OCI-LY7 (cell line): ENCODE results near the gene SND1. TPM values are rescaled to one million over a fixed set of nuclear protein-coding genes. Genes with fewer than 3 reads are reported as not detected.

Source experiments
- BruUV-seq: library from RNA; stranded (reverse); fragments of 400-500 nt; replicated peaks from 2 replicates; lab custom pipeline; 2021; lab: Mats Ljungman, UMichigan
- CTCF ChIA-PET: fragments of 300-600 bp; sonication (Branson Sonifier 250); formaldehyde crosslinking; loops from one replicate; lab custom pipeline; 2022; ENCODE audit warnings: antibody characterized with exemption; ENCODE audit not compliant: unreplicated experiment; lab: Charles Lee
- POLR2A ChIA-PET: fragments of 300-600 bp; sonication (Branson Sonifier 250); formaldehyde crosslinking; loops from one replicate; lab custom pipeline; 2022; ENCODE audit warnings: antibody characterized with exemption; lab: Charles Lee
- DNase-seq: peaks from one replicate; pipeline ENCODE4 v3.0.0-alpha.2; 2015; ENCODE audit warnings: low spot score
- H2AFZ ChIP-seq: fragments of 200-600 bp; sonication (generic), shearing (Covaris generic); 2 replicates; pipeline ENCODE4 v1.6.1; 2014; ENCODE audit warnings: mild to moderate bottlenecking, antibody characterized with exemption, low read length, moderate library complexity
- H3K27ac ChIP-seq: fragments of 200-600 bp; sonication (generic); 2 replicates; pipeline ENCODE4 v1.5.1; 2014; ENCODE audit warnings: mixed run types, low read depth, mild to moderate bottlenecking, moderate library complexity, low read length, inconsistent platforms; ENCODE audit not compliant: poor library complexity, severe bottlenecking
- H3K36me3 ChIP-seq: fragments of 200-600 bp; sonication (generic); 2 replicates; pipeline ENCODE4 v1.6.1; 2014; ENCODE audit warnings: mild to moderate bottlenecking, antibody characterized with exemption, low read length, moderate library complexity, mixed read lengths; ENCODE audit not compliant: insufficient read depth
- H3K4me1 ChIP-seq: fragments of 200-600 bp; sonication (generic); 2 replicates; pipeline ENCODE4 v1.5.1; 2014; ENCODE audit warnings: mild to moderate bottlenecking, low read length; ENCODE audit not compliant: insufficient read depth, poor library complexity, severe bottlenecking
- H3K4me2 ChIP-seq: fragments of 200-600 bp; sonication (generic); 2 replicates; pipeline ENCODE4 v1.6.1; 2014; ENCODE audit warnings: mild to moderate bottlenecking, low read length
- H3K4me3 ChIP-seq: fragments of 200-600 bp; sonication (generic); 2 replicates; pipeline ENCODE4 v1.5.1; 2014; ENCODE audit warnings: mild to moderate bottlenecking, low read depth, low read length; ENCODE audit not compliant: poor library complexity, severe bottlenecking
- H3K79me2 ChIP-seq: fragments of 200-600 bp; sonication (generic); 2 replicates; pipeline ENCODE4 v1.6.1; 2016; ENCODE audit warnings: low read depth, mild to moderate bottlenecking, low read length, moderate library complexity, mixed read lengths; ENCODE audit not compliant: insufficient read depth
- H3K9me2 ChIP-seq: fragments of 200-600 bp; sonication (generic); 2 replicates; pipeline ENCODE4 v1.6.1; 2016; ENCODE audit warnings: mild to moderate bottlenecking, low read length, mixed read lengths; ENCODE audit not compliant: insufficient read depth
- H3K9me3 ChIP-seq: fragments of 200-600 bp; sonication (generic); 2 replicates; pipeline ENCODE4 v1.6.1; 2014; ENCODE audit warnings: mild to moderate bottlenecking, mixed run types, low read length, mixed read lengths
- H4K20me1 ChIP-seq: fragments of 200-600 bp; sonication (generic); 2 replicates; pipeline ENCODE4 v1.6.1; 2014; ENCODE audit warnings: mild to moderate bottlenecking, antibody characterized with exemption, low read length, moderate library complexity, mixed read lengths; ENCODE audit not compliant: insufficient read depth
- EZH2phosphoT487 ChIP-seq: fragments of 200-600 bp; sonication (generic); IDR thresholded peaks from 2 replicates; pipeline ENCODE4 v1.6.1; 2018; ENCODE audit warnings: low read depth, borderline replicate concordance, mild to moderate bottlenecking, mixed run types, antibody characterized with exemption, low read length, moderate library complexity, mixed read lengths
- intact Hi-C: fragments of 100-400 bp; cut with micrococcal nuclease; formaldehyde crosslinking; loops from one replicate; pipeline ENCODE4 v1.10.0; 2022; ENCODE audit not compliant: unreplicated experiment
- total RNA-seq, 2 experiments: library from RNA; depleted of rRNA in 1 of 2; stranded (reverse); fragments of >200 nt in 1 of 2; shearing (Covaris generic) in 1 of 2; gene quantifications; 2 replicates each; pipeline ENCODE4 v1.2.3, GENCODE V29; 2014 to 2022
- TF ChIP-seq, protein P1 (sequence below): fragments of 200-600 bp; sonication (generic); conservative IDR thresholded peaks from 2 replicates; pipeline ENCODE4 v1.5.1; 2014; ENCODE audit warnings: mild to moderate bottlenecking, antibody characterized with exemption, low read length, moderate library complexity, mixed read lengths

The SND1 gene
- total RNA-seq, 2 experiments from 2014 or later: 111 to 221 TPM

- ChIA-PET POLR2A (interaction anchor here (1.1 to 1.3 kb wide), 2 partner anchors 8 to 12 kb away, joined by 3 to 5 read pairs; no protein-coding TSS in a partner anchor), CTCF (no interaction called here)
- intact Hi-C loops: no loop called here
- H3K27ac ChIP-seq: no peak overlapping the region
- H3K4me3 ChIP-seq: no peak overlapping the region
- H3K9me3 ChIP-seq: no peaks in the 10 kb centered on the region
- H3K9me2 ChIP-seq: no peaks in the 10 kb centered on the region
- peaks cover 41% of the 10 kb centered on the region for H3K36me3 ChIP-seq
- no peaks in the 10 kb centered on the region for H3K79me2 ChIP-seq
- TF ChIP-seq, protein P1, sequence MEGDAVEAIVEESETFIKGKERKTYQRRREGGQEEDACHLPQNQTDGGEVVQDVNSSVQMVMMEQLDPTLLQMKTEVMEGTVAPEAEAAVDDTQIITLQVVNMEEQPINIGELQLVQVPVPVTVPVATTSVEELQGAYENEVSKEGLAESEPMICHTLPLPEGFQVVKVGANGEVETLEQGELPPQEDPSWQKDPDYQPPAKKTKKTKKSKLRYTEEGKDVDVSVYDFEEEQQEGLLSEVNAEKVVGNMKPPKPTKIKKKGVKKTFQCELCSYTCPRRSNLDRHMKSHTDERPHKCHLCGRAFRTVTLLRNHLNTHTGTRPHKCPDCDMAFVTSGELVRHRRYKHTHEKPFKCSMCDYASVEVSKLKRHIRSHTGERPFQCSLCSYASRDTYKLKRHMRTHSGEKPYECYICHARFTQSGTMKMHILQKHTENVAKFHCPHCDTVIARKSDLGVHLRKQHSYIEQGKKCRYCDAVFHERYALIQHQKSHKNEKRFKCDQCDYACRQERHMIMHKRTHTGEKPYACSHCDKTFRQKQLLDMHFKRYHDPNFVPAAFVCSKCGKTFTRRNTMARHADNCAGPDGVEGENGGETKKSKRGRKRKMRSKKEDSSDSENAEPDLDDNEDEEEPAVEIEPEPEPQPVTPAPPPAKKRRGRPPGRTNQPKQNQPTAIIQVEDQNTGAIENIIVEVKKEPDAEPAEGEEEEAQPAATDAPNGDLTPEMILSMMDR: no peak
- no peaks in the 10 kb centered on the region for H4K20me1 ChIP-seq
- BruUV-seq: no TSS peak
- H2AFZ ChIP-seq: no peak overlapping the region
- peaks cover 9% of the 10 kb centered on the region for H3K4me1 ChIP-seq
- no peak for DNase-seq
- no peak overlapping the region for H3K4me2 ChIP-seq
Measured at GRCh38 chr7:127941476-127942210, 289.6 kb downstream of the SND1 start.

GRCh38 chr7:127943541-127944521 lies 291.8 kb downstream of the SND1 start:
- Histone ChIP-seq H3K79me2 (no peaks in the 10 kb centered on the region), H2AFZ (no peak overlapping the region), H3K4me2 (no peak overlapping the region), H3K27ac (no peak overlapping the region), H3K9me3 (no peaks in the 10 kb centered on the region), H3K9me2 (no peaks in the 10 kb centered on the region), H3K36me3 (peaks cover 49% of the 10 kb centered on the region), H4K20me1 (no peaks in the 10 kb centered on the region), H3K4me1 (peaks cover 9% of the 10 kb centered on the region), H3K4me3 (no peak overlapping the region)
- intact Hi-C loops: no loop called here
- BruUV-seq: no TSS peak
- DNase-seq: no peak
- TF ChIP-seq EZH2phosphoT487: no peak
- TF ChIP-seq, protein P1: no peak
- ChIA-PET POLR2A (interaction anchor here (0.8 kb wide), 1 partner anchor 148 kb away, joined by 3 read pairs; no protein-coding TSS in a partner anchor), CTCF (no interaction called here)
